Endothelial cell of umbilical vein (primary cell): ENCODE measurements around the gene LPIN2.

ENCODE experiments used
- CTCF ChIP-seq, 2 donors: IDR thresholded peaks; 1 replicate in 1 of 2; 2 replicates in 1 of 2; pipeline ENCODE4 v1.5.1; 2011; ENCODE audit warnings: low read length in 2 of 2, mild to moderate bottlenecking in 2 of 2, moderate library complexity in 2 of 2, control low read depth in 1 of 2, inconsistent platforms in 1 of 2, low read depth in 1 of 2; ENCODE audit not compliant: insufficient read depth in 1 of 2; ENCODE audit errors: extremely low read depth in 1 of 2
- MAX ChIP-seq: IDR thresholded peaks from 2 replicates; pipeline ENCODE4 v1.6.1; 2011; ENCODE audit not compliant: insufficient read depth, insufficient read length
- POLR2A ChIP-seq: IDR thresholded peaks from 2 replicates; pipeline ENCODE4 v1.6.1; 2012; ENCODE audit warnings: low read depth, mild to moderate bottlenecking, control low read depth, low read length

- TF ChIP-seq POLR2A (no peak), CTCF (IDR thresholded peaks at IDR 0.05; ENCODE audit: extremely low read depth in 1 of 2, insufficient read depth in 1 of 2, low read depth in 1 of 2, low read length in 2 of 2) (no peak), MAX (no peak)
These were observed 39.4 kb upstream of the LPIN2 start for GRCh38 chr18:3052411-3052758.
